Testis (tissue), 2 donors: ENCODE results near the gene PROSER2.

ENCODE experiments used
- CTCF ChIP-seq, 3 experiments: fragments of 450-650 bp in 2 of 3; fragments of 200-600 bp in 1 of 3; sonication (generic) in 1 of 3; IDR thresholded peaks; one replicate each; pipeline ENCODE4 v1.5.1; 2016 to 2019; ENCODE audit warnings: antibody characterized with exemption in 3 of 3, mild to moderate bottlenecking in 2 of 3, moderate library complexity in 1 of 3
- POLR2A ChIP-seq: fragments of 450-650 bp; IDR thresholded peaks from one replicate; pipeline ENCODE4 v1.6.1; 2017; ENCODE audit warnings: antibody characterized with exemption, mild to moderate bottlenecking, moderate library complexity

GRCh38 chr10:11895598-11895997, 72.4 kb downstream of the PROSER2 start:
- TF ChIP-seq CTCF (IDR thresholded peaks at IDR 0.05) = no peak
- TF ChIP-seq POLR2A = no peak
